AG09319 (cell line): ENCODE results near the gene TMEM132C.

Experiments used
- DNase-seq: peaks from one replicate; pipeline ENCODE4 v3.0.0-alpha.2; 2010; ENCODE audit warnings: low read depth; ENCODE audit errors: extremely low read depth
- TF ChIP-seq, protein P1 (sequence below): IDR thresholded peaks from 2 replicates; pipeline ENCODE4 v1.5.1; 2011; ENCODE audit warnings: low read depth, mild to moderate bottlenecking, inconsistent platforms, low read length, moderate library complexity

The TMEM132C gene

DNA sequence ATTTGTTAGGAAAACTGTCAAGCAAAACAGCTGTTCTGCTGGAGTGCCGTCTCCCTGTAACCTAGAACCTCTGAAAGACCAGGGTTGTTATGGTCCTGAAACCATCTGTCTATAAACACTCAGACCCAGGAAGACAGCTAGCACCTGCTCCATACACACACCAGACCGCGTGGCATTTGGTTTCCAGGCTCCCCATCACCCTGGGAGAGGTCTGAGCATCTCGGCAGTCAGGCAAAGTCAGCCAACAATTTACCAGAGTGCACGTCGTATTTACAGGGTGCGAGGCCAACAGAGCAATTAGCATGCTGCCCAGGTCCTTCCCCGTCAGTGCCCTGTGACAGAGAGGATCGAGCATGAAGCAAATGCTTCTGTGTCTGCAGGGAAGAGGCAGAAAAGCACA, 284.3 kb downstream of the TMEM132C start:
- DNase-seq = no peak
- TF ChIP-seq, protein P1, sequence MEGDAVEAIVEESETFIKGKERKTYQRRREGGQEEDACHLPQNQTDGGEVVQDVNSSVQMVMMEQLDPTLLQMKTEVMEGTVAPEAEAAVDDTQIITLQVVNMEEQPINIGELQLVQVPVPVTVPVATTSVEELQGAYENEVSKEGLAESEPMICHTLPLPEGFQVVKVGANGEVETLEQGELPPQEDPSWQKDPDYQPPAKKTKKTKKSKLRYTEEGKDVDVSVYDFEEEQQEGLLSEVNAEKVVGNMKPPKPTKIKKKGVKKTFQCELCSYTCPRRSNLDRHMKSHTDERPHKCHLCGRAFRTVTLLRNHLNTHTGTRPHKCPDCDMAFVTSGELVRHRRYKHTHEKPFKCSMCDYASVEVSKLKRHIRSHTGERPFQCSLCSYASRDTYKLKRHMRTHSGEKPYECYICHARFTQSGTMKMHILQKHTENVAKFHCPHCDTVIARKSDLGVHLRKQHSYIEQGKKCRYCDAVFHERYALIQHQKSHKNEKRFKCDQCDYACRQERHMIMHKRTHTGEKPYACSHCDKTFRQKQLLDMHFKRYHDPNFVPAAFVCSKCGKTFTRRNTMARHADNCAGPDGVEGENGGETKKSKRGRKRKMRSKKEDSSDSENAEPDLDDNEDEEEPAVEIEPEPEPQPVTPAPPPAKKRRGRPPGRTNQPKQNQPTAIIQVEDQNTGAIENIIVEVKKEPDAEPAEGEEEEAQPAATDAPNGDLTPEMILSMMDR = no peak

DNA sequence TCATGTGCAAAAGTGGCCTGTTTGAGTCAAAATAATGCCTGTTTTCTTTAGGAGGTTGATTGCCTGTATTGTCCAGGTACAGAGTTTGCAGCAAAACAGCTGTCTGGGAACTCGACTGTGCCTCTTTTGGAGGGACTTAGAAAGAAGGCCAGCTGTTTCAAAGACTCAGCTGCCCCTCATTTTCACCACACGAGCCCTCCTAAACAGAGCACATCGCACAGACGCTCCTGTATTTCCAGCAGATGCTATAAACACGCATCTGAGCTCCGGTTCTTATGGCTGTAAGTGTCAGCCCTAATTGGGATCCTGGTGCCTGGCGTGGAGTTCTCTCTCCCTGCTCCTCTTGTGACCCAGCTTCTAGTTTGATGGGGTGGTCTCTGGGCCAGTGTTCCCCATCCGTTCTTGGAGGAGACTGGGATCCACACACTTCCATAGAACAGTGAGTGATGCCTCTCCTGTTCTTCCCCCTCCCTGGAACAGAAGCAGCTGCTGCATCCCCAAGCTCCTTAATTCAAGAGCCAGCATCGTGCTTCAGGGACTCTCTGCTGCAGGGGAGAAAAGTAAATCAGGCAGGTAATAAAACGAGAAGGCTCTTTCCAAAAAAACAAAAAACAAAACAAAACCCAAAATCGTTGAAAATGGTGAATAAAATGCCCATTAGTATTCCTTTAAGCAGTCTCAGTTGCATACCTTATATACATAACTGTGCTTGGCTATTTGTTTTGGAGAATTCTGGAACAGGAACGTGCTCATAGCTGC, 287.8 kb downstream of the TMEM132C start:
- no peak for DNase-seq
- TF ChIP-seq, protein P1 = no peak

- TF ChIP-seq, protein P1 = no peak
- DNase-seq = no peak
Observed at GRCh38 chr12:128557231-128557630, 290.3 kb downstream of the TMEM132C start.

DNA sequence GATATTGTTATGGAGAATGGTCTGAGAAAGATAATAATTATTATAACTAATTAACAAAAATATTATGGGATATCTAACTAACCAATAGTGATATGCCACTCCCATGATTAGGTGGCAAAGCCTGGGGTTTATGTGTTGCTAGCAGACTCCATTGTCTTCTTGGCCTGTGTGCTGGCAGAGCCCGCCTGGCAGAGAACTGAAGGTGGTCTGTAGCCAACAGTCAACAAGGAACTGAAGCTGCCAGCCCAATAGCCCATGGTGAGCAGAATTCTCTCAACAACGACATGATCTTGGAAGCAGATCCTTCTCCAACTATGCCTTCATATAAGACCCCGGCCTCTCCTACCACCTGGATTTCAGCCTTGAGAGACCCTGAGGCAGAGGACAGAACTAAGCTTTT, 298.0 kb downstream of the TMEM132C start:
- no peak for DNase-seq
- TF ChIP-seq, protein P1 = no peak

- TF ChIP-seq, protein P1 = no peak
- no peak for DNase-seq
Observed at GRCh38 chr12:128567730-128568129, 300.8 kb downstream of the TMEM132C start.

- no peak for DNase-seq
- TF ChIP-seq, protein P1 = no peak
Observed at GRCh38 chr12:128570191-128571065, 303.5 kb downstream of the TMEM132C start.
